Measurements from ENCODE around the gene ULK4.

ULK4 gene

GRCh38 chr3:41207355-41207754 is 754.5 kb downstream of the ULK4 start:
- Histone ChIP-seq H3K27me3 (ENCODE audit: control insufficient read depth, insufficient read depth, low read length) (no peaks in the 10 kb centered on the region), H3K9me3 (ENCODE audit: control insufficient read depth, insufficient read depth, low read length) (no peaks in the 10 kb centered on the region), H3K27ac (ENCODE audit: low read length) (no peak overlapping the region), H3K4me3 (ENCODE audit: low read length) (no peak overlapping the region), H3K36me3 (ENCODE audit: control insufficient read depth, insufficient read depth, low read length) (no peaks in the 10 kb centered on the region; the same call in 1 of the 2 replicates), H3K4me1 (ENCODE audit: control insufficient read depth, insufficient read depth, low read length) (no peaks in the 10 kb centered on the region; the same call in 1 of the 2 replicates)
- DNase-seq (ENCODE audit: low read depth, low spot score), result no peak
- no CpG with 5 or more reads among the region's 1 CpG for WGBS (ENCODE audit: insufficient coverage, insufficient read length)

DNA sequence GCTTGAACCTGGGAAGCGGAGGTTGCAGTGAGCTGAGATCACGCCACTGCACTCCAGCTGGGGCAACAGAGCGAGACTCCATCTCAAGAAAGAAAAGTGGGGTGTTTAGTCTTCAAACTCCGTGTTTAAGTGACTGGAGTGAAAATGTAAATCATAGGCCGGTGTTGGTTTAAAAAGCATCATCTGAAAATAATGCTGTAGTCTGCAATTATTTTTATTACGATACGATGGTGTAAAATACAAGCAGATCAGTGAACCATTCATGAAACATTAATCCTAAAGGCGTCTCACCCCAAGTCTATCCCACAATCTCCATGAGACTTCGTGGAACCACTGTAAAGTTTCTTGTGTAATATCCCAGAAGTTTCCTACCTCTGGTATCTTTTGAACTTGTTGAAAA is 756.3 kb downstream of the ULK4 start:
- Histone ChIP-seq H3K4me1 (ENCODE audit: control insufficient read depth, insufficient read depth, low read length) (no peaks in the 10 kb centered on the region; the same call in 1 of the 2 replicates), H3K36me3 (ENCODE audit: control insufficient read depth, insufficient read depth, low read length) (no peaks in the 10 kb centered on the region; the same call in 1 of the 2 replicates), H3K27ac (ENCODE audit: low read length) (no peak overlapping the region), H3K9me3 (ENCODE audit: control insufficient read depth, insufficient read depth, low read length) (no peaks in the 10 kb centered on the region), H3K4me3 (ENCODE audit: low read length) (no peak overlapping the region), H3K27me3 (ENCODE audit: control insufficient read depth, insufficient read depth, low read length) (no peaks in the 10 kb centered on the region)
- no CpG with 5 or more reads among the region's 9 CpGs for WGBS (ENCODE audit: insufficient coverage, insufficient read length)
- DNase-seq (ENCODE audit: low read depth, low spot score), result no peak

- no peak for DNase-seq (ENCODE audit: low read depth, low spot score)
- H3K4me1 ChIP-seq (ENCODE audit: control insufficient read depth, insufficient read depth, low read length), result no peaks in the 10 kb centered on the region; the same call in 1 of the 2 replicates
- no peaks in the 10 kb centered on the region; the same call in 1 of the 2 replicates for H3K36me3 ChIP-seq (ENCODE audit: control insufficient read depth, insufficient read depth, low read length)
- H3K27ac ChIP-seq (ENCODE audit: low read length), result no peak overlapping the region
- no peaks in the 10 kb centered on the region for H3K27me3 ChIP-seq (ENCODE audit: control insufficient read depth, insufficient read depth, low read length)
- no CpG with 5 or more reads among the region's 1 CpG for WGBS (ENCODE audit: insufficient coverage, insufficient read length)
- H3K9me3 ChIP-seq (ENCODE audit: control insufficient read depth, insufficient read depth, low read length), result no peaks in the 10 kb centered on the region
- no peak overlapping the region for H3K4me3 ChIP-seq (ENCODE audit: low read length)
Observed at GRCh38 chr3:41204369-41204768, 757.5 kb downstream of the ULK4 start.

DNA sequence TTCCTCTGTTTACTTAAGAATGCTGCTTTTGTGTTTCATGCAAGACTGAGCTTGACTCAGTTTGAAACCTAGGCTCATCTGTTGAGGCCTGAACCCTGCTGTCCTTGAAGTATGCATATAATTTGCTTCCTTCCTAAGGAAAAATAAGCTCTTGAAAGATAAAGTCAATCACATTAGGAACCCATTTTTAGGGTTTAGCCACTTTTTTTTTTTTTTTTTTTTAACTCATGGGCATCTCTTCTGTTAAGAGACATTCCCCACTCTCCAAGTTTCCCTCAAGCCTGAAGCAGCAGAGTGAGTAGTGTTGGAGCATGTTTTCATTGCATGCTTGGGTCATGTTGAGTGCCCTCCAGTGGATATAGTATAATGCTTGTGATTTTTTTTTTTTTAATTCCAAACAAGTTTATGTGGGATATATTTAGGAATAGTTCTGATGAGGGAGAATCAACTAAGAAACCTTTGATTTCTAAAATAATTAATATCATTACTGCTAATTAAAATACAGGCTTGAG is 759.0 kb downstream of the ULK4 start:
- H3K27me3 ChIP-seq (ENCODE audit: control insufficient read depth, insufficient read depth, low read length), result no peaks in the 10 kb centered on the region
- no peak for DNase-seq (ENCODE audit: low read depth, low spot score)
- no peaks in the 10 kb centered on the region for H3K36me3 ChIP-seq (ENCODE audit: control insufficient read depth, insufficient read depth, low read length)
- H3K4me3 ChIP-seq (ENCODE audit: low read length), result no peak overlapping the region
- H3K9me3 ChIP-seq (ENCODE audit: control insufficient read depth, insufficient read depth, low read length), result no peaks in the 10 kb centered on the region
- H3K4me1 ChIP-seq (ENCODE audit: control insufficient read depth, insufficient read depth, low read length), result no peaks in the 10 kb centered on the region; the same call in 1 of the 2 replicates
- H3K27ac ChIP-seq (ENCODE audit: low read length), result no peak overlapping the region

DNA sequence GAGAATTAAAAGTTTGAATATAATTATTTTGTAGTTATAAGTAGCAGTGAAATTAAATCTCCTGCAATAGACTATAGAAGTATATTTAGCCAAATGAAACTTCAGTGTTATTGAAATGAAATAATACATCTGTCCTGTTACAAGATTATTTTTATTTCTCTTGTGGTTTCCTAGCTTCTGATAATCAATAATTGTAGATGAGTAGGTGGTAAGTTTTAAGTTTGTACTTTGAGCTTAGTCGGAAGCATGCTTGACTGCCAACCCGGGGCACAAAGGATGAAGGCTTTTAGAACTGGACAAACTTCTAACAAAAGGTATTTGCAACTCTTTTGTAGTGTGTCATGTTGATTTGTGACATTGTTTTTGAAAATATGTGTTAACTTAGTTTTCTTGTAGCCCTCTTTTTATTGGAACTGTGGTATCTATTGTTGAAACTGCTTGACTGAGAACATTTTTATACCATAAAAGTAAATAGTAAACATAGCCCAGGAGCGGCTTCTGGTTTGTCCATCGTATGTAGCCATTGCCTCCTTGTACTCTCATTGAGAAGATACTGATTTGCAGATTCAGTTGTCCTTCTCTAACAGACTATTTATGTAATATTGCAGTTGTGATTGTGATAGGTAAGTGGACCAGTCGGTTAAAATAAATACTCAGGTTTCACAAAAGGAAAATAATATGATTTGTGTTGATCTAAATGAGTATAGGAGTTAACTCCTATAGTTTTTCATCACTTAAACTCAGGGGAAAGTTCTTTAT is 759.6 kb downstream of the ULK4 start:
- H3K27ac ChIP-seq (ENCODE audit: low read length), result no peak overlapping the region
- no CpG with 5 or more reads among the region's 5 CpGs for WGBS (ENCODE audit: insufficient coverage, insufficient read length)
- H3K27me3 ChIP-seq (ENCODE audit: control insufficient read depth, insufficient read depth, low read length), result no peaks in the 10 kb centered on the region

DNA sequence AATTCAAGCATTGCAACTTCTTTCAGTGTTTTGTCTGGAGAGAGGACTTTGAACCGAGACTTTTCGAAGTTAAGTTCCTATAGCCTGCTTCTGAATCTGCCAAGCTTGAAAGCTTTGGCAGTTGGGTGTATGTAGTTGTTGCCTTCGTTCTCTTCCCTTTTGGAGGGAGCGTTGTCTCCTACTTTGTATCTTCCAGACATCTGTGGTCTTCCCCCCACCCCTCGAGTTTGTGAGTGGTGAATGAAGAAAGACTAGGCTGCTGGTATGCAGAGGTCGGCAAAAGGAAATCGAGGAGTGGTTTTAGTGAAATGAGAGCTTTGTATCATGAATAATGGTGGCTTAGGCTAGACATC is 761.3 kb downstream of the ULK4 start:
- Histone ChIP-seq H3K36me3 (ENCODE audit: control insufficient read depth, insufficient read depth, low read length) (no peaks in the 10 kb centered on the region), H3K4me3 (ENCODE audit: low read length) (peak overlapping the region; percentile 89; the same call in 1 of the 2 replicates), H3K27ac (ENCODE audit: low read length) (no peak overlapping the region), H3K27me3 (ENCODE audit: control insufficient read depth, insufficient read depth, low read length) (no peaks in the 10 kb centered on the region), H3K4me1 (ENCODE audit: control insufficient read depth, insufficient read depth, low read length) (no peaks in the 10 kb centered on the region; the same call in 1 of the 2 replicates), H3K9me3 (ENCODE audit: control insufficient read depth, insufficient read depth, low read length) (no peaks in the 10 kb centered on the region)
- DNase-seq (ENCODE audit: low read depth, low spot score), result no peak
- WGBS (ENCODE audit: insufficient coverage, insufficient read length), result no CpG with 5 or more reads among the region's 7 CpGs

More for the DNA sequence above, 759.6 kb downstream of the ULK4 start:
- Histone ChIP-seq H3K36me3 (ENCODE audit: control insufficient read depth, insufficient read depth, low read length) (no peaks in the 10 kb centered on the region), H3K4me3 (ENCODE audit: low read length) (no peak overlapping the region), H3K9me3 (ENCODE audit: control insufficient read depth, insufficient read depth, low read length) (no peaks in the 10 kb centered on the region), H3K4me1 (ENCODE audit: control insufficient read depth, insufficient read depth, low read length) (no peaks in the 10 kb centered on the region; the same call in 1 of the 2 replicates)
- DNase-seq (ENCODE audit: low read depth, low spot score), result no peak

GRCh38 chr3:41199866-41200668 is 761.8 kb downstream of the ULK4 start:
- no peak overlapping the region for H3K27ac ChIP-seq (ENCODE audit: low read length)
- no peak for DNase-seq (ENCODE audit: low read depth, low spot score)
- no peaks in the 10 kb centered on the region for H3K27me3 ChIP-seq (ENCODE audit: control insufficient read depth, insufficient read depth, low read length)
- WGBS (ENCODE audit: insufficient coverage, insufficient read length), result no CpG with 5 or more reads among the region's 40 CpGs
- H3K9me3 ChIP-seq (ENCODE audit: control insufficient read depth, insufficient read depth, low read length), result no peaks in the 10 kb centered on the region
- peak overlapping the region; percentile 89; the same call in 1 of the 2 replicates for H3K4me3 ChIP-seq (ENCODE audit: low read length)
- no peaks in the 10 kb centered on the region for H3K36me3 ChIP-seq (ENCODE audit: control insufficient read depth, insufficient read depth, low read length)
- no peaks in the 10 kb centered on the region; the same call in 1 of the 2 replicates for H3K4me1 ChIP-seq (ENCODE audit: control insufficient read depth, insufficient read depth, low read length)

- no CpG with 5 or more reads among the region's 112 CpGs for WGBS (ENCODE audit: insufficient coverage, insufficient read length)
- Histone ChIP-seq H3K27ac (ENCODE audit: low read length) (no peak within 1 kb of the TSS), H3K4me1 (ENCODE audit: control insufficient read depth, insufficient read depth, low read length) (no peaks in the 10 kb centered on the region), H3K36me3 (ENCODE audit: control insufficient read depth, insufficient read depth, low read length) (no peaks in the 10 kb centered on the region), H3K9me3 (ENCODE audit: control insufficient read depth, insufficient read depth, low read length) (no peaks in the 10 kb centered on the region), H3K27me3 (ENCODE audit: control insufficient read depth, insufficient read depth, low read length) (no peaks in the 10 kb centered on the region), H3K4me3 (ENCODE audit: low read length) (peak within 1 kb of the TSS; percentile 89)
- peak; percentile 58 for DNase-seq (ENCODE audit: low read depth, low spot score)
Observed at GRCh38 chr3:41198950-41199865, 762.7 kb downstream of the ULK4 start, which contains the start of gene CTNNB1. Gene CTNNB1 (plus strand): TSS chr3:41199505. CDS start chr3:41224069, 24,564 bp downstream.

GRCh38 chr3:41198526-41198925 is 763.4 kb downstream of the ULK4 start:
- no peak for DNase-seq (ENCODE audit: low read depth, low spot score)
- no peak overlapping the region for H3K27ac ChIP-seq (ENCODE audit: low read length)

More at GRCh38 chr3:41198526-41198925, 763.4 kb downstream of the ULK4 start:
- Histone ChIP-seq H3K36me3 (ENCODE audit: control insufficient read depth, insufficient read depth, low read length) (no peaks in the 10 kb centered on the region), H3K4me3 (ENCODE audit: low read length) (peak overlapping the region; percentile 89; the same call in 1 of the 2 replicates), H3K4me1 (ENCODE audit: control insufficient read depth, insufficient read depth, low read length) (no peaks in the 10 kb centered on the region), H3K27me3 (ENCODE audit: control insufficient read depth, insufficient read depth, low read length) (no peaks in the 10 kb centered on the region), H3K9me3 (ENCODE audit: control insufficient read depth, insufficient read depth, low read length) (no peaks in the 10 kb centered on the region)
- WGBS (ENCODE audit: insufficient coverage, insufficient read length), result no CpG with 5 or more reads among the region's 20 CpGs
